Measurements from ENCODE around the gene PELI1.
"Not testable (repeated sequence)": the region's sequence is repeated elsewhere in the genome, so short reads cannot be mapped to it uniquely, and the experiment has no call there.

Gene PELI1

DNA sequence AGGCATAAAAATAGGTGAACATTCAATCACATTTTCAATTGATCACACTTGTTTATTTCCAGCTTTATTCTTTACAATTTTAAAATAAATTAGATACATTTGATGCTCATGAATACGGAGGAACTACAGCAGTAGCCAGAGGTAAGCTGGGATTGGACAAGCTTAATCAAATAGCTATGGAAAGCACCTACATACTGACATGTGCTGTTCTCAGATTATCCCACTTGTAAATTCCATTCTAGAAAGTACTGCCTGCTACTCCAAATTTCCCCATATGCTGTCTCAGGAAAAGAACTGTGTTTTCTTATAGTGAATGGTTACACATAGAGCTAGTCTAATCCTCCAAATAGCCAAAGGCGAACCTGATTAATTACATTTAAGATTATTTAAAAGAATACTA is 24.2 kb downstream of the PELI1 start:
- DNase-seq, result no peak

DNA sequence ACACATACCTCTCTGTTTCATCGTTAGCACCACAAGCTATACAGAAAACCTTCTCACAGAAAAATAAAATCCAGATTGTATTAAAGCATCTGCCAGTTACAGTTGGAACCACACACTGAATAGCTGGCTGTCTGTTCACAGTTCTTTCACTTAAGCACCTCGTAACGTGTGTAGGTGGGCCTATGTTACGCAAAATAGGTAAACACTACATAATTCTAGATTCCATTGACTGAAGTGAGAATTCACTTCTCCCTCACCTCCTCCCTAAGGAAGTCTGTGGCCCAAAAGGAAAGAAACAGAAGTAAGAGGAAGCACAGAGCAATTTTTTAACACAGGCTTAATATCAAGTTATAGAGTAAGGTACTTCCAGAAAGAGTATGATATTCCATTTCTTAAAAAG is 24.9 kb downstream of the PELI1 start:
- no peak for DNase-seq

DNA sequence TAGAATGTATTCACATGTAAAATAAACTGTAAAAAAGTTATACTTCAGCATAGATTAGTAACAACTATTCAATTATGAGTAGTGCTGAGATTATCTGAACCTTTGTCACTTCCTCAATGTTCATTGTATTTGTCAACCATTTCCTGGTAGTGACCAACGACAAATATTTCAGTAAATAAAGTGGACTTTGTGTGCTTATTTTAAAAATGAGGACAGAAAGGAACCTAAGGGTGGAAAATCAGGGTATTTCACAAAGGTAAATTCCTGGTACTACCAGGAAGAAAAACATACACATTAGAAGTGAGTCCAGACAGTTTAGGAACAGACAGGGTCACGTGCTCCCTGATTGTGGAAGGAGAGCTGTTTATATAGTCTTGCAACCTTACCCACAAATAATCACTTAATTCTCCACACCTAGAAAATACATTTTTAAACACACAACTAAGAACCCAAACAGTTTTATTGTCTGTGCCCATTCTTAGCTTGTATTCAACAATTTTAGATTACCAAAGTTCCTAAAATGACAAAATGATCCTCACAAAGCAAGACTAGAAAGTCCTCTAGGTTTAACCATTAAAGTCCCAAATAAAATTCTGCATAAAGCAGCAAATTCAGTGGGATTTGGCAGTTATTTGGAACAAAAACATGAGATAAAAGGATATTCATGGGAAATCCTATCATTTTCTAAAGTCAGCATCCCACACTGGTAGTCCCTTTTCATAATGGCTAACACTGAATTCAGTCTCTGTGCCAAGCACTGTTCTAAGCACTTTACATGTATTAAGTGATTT is 28.2 kb downstream of the PELI1 start:
- no peak for DNase-seq

DNA sequence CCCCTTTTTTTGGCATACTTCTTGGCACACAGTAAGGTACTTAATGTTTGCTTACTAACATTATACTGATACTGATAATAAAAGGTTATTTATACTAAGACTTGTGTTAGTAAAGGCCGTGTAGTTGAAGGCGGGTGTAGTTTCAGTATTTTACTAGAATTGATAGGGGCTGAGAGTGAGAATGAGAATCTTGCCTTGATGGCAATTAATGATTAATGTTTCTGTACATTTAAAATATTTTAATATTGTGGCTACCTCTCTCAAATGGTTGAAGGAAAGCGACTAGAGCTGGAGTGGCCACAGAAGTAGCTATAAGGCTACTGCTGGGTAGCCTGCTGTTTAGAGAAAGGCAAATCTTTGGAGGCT is 29.3 kb downstream of the PELI1 start:
- no peak for DNase-seq

DNA sequence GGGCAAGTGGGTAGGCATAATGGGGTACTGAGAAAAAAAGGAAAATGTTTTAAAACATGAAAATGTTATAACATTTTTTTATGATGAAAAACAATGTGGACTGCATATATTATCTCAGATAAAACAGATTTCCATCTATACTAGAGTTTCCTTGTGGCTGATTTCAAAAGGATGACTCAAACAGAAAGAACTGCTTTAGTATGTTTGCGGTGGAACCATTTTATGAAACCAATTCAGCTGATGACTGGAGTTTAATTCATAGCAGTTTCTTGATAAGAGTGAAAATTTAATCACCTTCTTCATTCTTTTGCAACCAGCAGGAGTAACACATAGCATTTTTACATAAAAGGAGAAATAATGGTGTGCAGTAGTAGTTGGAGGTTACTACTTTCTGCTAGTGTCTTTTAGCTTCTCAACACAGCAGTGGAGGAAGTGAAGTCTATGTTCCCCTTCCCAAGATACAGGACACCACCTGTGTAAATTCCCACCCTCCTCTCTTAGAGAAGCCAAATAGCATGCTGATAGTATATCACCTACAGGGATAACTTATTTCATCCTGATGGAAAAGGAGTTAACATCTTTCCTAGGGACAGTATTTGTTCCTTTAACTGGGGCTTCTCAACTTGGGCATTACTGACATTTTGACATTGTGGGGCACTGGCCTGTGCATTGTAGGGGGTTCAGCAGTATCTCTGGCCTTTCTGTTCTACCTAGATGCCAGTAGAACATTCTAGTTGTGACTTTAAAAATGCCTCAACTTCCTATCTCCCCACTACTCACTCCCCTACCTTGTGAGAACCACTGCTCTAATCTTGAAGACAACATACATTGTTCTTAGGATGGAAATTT is 29.9 kb downstream of the PELI1 start:
- DNase-seq, result no peak

DNA sequence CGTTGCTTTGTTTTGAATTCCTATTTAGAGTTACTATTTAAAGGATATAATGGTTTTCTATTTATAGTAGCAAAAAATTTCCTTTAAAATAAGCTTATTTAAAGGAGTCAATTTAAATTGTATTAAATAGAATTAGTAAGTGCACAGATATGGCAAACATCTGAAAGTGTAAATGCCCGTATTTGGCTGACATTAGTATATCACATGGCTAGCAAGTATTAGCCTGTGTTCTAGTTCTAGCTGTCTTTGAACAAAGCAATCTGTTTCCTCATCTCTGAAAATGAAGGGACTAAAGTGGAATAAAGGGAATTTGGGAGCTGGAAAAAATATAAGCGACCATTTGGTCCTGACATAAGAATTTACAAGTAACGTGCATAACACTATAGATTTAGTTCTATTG is 32.2 kb downstream of the PELI1 start:
- DNase-seq, result no peak

DNA sequence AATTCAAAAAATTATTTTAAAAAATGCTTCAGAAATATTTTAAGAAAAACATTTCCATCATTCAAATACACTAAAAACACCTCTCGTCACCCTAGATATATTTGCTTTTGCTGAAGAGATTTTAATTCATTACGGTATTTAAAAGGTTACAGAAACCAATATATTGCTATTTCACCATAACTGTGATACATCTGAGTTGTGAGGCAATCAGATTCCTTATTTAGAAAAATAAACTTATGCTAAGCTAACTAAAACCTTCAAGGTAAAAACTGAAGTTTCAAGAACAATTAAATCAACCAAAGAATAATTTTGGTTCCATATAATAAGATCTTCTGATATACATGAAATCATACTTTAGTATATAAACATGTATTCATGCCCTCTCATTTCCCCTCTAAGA is 32.8 kb downstream of the PELI1 start:
- DNase-seq, result no peak

DNA sequence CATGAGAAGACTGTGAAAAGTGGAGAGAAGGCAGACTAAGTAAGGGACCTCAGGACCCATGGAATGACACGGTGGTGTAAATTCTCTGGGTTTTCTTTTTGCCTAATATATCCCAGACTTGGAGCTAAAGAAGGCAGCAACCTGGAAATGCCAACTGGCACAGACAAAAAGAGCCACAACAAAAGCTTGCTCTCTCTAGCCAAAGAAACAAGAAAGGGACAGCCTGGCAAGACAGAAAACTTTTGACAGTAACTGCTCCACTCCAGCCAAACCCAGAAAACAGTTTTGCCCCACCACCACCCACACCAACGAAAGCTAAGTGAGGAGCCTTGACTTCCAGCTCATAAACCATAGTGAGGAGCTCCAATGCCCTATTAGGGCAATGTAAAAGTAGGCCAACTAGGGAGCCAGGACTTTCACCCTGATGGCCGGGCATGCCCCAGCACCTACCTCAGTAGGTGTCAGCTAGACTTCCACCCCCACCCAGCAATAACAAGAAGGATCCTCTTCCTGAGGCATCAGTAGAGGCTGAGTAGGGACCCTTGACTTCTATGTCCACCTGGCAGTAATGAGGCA is 35.5 kb downstream of the PELI1 start:
- DNase-seq, result no peak

DNA sequence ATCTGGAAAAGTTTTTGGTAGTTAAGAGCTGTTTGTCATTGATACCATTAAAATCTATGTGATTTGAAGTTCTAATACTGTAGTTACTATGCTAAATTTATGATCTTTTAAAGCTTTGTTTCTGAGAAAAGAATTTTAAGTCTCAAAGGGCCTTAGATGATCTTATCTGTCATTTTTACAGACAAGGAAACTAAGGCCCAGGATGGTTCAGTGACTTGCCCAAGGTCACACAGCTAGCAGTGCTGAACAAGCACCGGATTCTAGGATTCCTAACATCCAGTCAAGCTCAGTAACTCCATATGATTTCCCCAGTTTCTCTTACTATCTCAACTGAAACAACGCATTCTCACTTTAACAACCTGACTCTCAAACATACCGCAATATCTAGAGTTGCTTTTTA is 37.7 kb downstream of the PELI1 start:
- no peak for DNase-seq

DNA sequence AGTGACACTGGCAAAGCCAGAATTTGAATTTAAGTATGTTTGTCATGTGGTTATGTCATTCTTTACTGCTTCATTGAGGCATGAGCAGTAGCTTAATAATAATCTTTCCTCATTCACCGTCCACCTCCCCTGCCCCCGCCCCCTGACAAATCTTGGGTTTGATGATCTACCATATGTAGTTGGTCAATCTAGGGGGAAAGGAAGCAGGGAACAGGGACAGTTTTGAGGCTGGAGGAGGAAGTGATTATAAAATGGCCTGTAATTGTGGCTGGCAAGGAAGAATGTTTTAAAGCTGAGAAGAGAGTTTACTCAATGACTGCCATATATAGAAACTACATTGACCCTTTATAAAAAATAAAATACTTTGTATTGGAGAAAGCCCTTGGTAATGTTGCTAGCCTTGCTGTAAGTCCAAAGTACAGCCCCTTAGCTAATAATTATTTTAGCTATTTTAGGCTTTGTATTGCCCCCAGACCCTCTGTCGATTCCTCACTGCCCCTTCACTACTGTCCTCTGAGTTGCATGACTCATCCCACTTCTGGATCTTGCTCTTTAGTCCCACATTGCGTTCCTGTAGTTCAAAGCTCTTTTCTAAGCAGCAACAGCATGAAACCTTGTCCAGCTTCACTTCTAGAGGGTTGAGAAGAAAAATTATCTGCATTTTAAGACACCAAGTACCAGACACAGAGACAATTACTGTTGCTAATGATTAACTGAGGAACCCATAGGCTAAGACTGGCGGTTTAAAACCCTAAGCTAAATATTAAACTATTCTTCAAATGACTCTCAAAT is 38.4 kb downstream of the PELI1 start:
- no peak for DNase-seq

DNA sequence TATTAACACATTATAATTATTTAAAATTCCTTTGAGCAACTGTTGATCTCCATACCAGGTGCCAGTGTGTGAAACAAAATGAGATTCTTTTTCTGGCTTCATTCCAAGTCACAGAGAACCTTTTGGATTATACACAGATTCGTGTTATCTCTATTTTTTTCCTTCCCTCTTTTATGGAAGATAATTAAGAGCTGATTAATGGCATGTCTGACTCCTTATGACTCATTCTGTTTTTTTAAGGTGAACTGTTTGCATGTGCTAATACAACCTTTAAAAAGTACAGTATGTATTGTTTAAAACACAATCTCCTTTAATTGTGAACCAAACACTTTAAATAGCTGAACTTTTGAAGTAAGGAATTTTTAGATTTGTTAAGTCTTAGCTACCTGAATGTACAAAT is 39.3 kb downstream of the PELI1 start:
- no peak for DNase-seq

DNA sequence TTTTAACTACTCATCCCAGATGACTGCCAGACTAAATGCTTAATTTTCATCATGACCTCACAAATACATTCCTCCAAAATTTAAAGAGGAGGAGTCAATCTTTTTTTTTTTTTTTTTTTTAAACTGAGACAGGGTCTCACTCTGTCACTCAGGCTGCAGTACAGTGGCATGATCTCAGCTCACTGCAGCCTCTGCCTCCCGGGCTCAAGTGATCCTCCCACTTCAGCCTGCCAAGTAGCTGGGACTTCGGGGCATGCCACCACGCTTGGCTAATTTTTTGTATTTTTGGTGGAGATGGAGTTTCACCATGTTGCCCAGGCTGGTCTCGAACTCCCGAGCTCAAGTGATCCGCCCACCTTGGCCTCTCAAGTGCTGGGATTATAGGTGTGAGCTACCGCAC is 41.5 kb downstream of the PELI1 start:
- not testable (repeated sequence) for DNase-seq

DNA sequence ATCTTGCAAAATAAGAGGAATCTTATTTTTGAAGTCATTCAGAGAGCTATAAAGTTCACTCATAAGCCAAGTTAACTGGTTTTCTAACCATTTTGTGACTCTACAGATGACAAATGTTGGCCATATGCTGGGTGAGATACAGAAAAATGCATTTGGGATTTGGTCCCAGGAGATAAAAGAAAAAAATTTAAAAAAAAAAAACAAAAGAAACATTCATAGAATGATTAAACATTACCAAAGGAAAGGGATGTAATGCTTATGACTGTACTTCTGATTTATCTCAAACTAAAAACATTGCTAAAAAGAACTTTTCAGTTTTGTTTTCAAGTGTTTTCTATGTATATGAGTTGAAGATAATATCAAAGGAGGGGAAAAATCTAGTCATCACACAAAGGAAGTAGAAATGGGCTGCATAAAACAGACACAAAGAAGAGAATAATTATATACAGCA is 43.1 kb downstream of the PELI1 start:
- no peak for DNase-seq

DNA sequence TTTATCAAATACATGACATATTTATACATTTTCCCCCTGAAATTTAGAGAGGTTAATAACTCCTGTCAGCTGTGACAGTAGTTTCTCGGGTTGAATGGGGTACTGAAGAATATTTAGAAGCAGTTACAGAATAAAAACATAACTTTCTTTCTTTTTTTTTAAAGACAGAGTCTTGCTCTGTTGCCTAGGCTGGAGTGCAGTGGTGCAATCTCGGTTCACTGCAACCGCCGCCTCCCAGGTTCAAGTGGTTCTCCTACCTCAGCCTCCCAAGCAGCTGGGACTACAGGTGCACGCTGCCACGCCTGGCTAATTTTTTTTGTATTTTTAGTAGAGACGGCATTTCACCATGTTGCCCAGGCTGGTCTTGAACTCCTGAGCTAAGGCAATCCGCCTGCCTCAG is 43.6 kb downstream of the PELI1 start:
- not testable (repeated sequence) for DNase-seq

DNA sequence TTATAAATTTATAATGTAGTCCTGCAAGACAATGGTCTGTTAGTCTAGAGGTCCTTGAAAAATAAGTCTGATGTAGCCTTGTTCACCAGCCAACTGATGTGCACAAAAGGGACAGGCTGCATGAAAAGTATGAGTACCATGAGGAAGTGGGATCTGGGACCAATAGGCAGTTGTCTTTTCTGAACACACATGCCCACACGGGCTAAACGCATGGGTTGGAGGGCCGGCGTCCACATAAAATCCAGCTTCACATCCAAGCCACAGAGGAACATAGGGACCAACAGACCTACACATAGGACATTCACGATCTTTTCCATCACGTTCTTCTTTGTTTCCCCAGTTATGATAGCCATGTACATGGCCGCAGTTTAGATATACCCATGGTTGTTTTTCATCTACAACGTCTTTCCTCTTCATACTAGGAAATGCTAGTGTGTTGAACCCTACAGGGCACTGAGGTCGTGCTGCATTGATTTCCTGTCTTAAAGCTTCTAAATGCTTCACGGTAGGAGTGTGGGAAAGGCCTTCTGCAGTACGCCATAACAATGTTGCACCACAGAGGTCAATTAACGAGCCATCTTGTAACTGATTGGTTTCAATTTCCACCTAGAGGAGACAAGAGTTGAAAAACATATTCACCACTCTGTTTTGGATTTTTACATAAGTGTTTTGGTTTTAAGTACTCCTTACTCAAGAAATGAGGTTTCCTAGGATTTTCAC is 49.4 kb downstream of the PELI1 start:
- no peak for DNase-seq

DNA sequence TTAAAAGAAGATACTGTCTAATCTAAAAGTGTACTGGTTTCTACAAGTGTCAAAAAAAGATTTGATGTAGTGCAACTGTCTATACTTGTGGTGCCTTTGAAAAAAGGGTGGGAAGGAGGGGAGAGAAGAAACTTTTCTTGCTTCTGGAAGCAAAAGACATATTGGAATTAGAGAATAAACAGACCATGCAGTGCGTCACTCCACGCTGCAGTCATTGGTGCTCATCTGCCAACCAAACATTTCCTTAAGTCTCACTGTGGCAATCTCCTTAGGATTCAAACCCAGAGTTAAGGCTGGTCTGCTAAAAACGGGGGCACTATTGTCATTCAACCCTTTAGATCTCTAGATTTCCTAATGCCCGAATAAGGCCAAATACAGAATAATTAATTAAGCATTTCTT is 50.9 kb downstream of the PELI1 start:
- DNase-seq, result no peak

DNA sequence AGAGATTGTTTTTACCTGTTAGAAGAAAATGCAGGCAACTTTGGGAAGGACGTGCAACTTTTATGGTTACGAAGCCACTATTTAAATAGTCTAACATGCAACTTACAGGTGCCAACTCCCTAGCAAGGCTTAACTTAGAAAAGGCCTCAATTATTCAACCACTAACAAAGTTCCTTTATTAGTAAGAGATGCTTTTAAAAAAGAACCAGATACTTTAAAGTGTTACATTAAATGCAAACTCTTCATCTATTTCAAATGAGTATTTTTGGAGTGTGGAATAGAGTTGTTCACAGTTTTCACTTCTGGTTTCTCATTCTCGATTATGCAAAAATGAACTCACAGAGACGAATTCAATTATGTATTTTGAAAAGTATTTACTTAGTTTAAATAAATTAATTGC is 51.7 kb downstream of the PELI1 start:
- no peak for DNase-seq

DNA sequence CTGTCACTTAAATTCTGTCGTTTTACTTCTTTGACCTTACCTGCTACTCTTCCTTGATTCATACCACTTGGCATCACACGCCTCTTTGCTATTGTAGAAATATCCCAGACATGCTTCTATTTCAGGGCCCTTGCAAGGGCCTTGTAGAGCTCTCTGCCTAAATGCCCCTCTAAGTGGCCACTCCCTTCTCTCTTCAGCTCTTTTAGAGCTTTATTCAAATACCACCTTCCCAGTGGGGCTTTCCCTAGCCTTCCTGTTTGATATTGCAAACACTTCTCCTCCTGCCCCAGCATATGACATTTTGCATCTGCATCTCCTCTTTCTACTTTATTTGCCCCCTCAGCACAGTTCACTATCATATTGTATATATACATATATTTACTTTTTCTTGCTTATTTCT is 54.0 kb downstream of the PELI1 start:
- no peak for DNase-seq

DNA sequence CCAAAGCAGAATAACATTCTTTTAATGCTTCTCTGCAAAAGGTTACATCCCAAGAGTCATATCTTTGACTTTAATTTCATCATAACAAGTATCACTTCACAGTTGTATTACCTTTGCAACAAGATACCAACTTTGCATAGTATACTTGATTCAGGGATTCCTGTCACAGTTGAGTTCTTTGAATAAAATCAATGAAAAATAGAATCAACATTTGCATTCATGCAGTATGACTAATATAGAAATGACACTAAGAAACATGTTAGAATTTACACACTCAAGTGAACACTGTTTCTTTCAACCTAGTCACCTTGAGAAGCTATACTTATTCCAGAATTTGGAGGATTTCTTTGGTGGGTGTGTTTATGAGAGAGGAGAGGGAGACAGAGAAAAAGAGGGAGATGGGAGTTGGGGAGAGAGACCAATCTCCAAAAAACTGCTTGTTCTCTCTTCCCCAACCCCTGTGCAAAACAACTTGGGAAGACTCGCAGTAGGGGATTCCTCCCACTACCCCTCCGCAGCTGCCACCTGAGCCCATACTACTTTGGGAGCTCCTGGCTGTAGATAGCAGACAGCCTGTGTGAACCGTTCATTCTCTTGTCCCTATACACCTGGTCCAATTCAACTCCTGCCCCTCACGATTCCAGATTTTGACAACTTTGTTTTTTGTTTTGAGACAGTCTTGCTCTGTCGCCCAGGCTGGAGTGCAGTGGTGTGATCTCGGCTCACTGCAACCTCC is 57.7 kb downstream of the PELI1 start:
- DNase-seq, result no peak

DNA sequence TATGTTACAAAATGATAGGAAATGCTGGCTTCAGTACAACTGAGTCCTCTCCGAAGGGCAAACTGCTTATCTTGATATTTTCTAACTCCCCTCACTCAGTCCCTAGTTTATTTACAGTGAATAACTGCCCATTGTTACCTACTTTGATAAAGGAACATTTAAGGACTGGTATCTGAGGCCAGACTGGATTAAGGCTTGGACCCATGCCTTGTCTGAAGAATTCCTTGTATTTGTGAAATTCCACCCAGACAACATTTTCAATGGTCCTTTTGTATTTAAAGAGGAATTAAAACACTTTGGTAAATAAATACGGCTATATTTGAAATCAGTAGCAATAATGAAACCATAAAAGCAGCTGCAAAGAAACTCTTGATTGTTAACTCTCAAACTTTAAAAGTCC is 58.3 kb downstream of the PELI1 start:
- no peak for DNase-seq

DNA sequence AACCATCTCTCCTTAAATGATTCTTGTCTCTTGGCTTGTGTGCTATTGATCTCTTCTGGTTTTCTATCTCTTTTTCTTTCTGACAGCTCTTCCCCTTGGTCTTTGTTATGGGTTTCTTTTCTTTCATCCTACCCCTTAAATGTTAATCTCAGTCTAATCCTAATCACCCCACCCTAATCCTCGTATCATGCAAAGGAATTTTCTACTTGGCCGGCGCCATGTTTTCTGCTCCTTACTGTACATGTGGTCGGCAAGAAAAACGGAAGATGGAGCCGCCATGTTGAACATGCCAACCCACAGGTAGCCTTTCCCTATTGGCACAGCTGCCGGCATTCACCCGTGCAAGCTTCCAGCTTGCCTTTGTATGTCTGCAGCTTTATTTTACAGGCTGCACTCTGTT is 63.2 kb downstream of the PELI1 start:
- DNase-seq, result no peak

DNA sequence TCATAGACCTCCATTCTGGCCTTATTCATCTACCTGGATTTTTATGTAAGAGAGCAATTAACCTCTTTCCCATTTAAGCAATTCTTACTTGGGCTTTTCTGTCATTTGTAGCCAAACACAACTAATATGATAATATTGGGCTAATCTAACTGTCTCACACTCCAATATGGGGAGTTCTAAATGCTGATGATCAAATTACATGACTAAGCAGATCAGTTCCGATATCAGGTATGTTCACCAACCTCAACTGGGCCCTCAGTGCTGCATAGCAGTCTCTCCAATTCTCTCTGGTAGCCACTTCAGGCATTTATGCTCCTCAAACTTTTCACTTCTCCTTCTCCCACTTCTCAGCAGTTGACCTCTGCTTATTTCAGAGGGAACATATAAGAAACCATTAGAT is 64.0 kb downstream of the PELI1 start:
- no peak for DNase-seq

Measured in NCI-H1436 treated with DMSO at 0.1 percent for 48 hours (cell line).